BE2C (cell line): ENCODE data around the gene IL1RAP.

Experiments
- DNase-seq: peaks from one replicate; pipeline ENCODE4 v3.0.0-alpha.2; 2020
- H3K27me3 ChIP-seq: fragments of 250-450 bp; sonication (Bioruptor Pico); 2 replicates; pipeline ENCODE4 v1.5.1; 2020; ENCODE audit warnings: mild to moderate bottlenecking
- H3K36me3 ChIP-seq: fragments of 250-450 bp; sonication (Bioruptor Pico); 2 replicates; pipeline ENCODE4 v1.5.1; 2020; ENCODE audit warnings: mild to moderate bottlenecking
- H3K4me1 ChIP-seq: fragments of 250-450 bp; sonication (Bioruptor Pico); 2 replicates; pipeline ENCODE4 v1.5.1; 2020
- H3K4me3 ChIP-seq: 2 replicates; pipeline ENCODE4 v1.5.1; 2011; ENCODE audit warnings: low read depth, low read length
- H3K9me3 ChIP-seq: fragments of 250-450 bp; sonication (Bioruptor Pico); 2 replicates; pipeline ENCODE4 v1.5.1; 2020
- TF ChIP-seq, protein P1 (sequence below): IDR thresholded peaks from 2 replicates; pipeline ENCODE4 v1.5.1; 2012; ENCODE audit warnings: mild to moderate bottlenecking, low read depth, low read length

IL1RAP gene

DNA sequence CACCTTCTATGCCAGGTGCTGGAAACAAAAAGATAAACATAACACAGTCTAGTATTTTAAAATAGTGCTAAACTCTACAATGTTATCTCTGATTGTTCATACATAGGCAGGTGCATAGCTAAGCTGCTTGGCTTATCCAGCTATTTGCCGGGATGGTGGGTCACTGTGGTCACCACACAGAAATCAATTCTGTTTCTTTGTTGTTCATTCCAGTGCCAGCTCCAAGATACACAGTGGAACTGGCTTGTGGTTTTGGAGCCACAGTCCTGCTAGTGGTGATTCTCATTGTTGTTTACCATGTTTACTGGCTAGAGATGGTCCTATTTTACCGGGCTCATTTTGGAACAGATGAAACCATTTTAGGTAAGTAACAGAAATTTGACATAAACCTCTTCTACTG lies 130.2 kb downstream of the IL1RAP start:
- DNase-seq: no peak
- H3K36me3 ChIP-seq: no peaks in the 10 kb centered on the region
- TF ChIP-seq, protein P1, sequence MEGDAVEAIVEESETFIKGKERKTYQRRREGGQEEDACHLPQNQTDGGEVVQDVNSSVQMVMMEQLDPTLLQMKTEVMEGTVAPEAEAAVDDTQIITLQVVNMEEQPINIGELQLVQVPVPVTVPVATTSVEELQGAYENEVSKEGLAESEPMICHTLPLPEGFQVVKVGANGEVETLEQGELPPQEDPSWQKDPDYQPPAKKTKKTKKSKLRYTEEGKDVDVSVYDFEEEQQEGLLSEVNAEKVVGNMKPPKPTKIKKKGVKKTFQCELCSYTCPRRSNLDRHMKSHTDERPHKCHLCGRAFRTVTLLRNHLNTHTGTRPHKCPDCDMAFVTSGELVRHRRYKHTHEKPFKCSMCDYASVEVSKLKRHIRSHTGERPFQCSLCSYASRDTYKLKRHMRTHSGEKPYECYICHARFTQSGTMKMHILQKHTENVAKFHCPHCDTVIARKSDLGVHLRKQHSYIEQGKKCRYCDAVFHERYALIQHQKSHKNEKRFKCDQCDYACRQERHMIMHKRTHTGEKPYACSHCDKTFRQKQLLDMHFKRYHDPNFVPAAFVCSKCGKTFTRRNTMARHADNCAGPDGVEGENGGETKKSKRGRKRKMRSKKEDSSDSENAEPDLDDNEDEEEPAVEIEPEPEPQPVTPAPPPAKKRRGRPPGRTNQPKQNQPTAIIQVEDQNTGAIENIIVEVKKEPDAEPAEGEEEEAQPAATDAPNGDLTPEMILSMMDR: no peak

DNA sequence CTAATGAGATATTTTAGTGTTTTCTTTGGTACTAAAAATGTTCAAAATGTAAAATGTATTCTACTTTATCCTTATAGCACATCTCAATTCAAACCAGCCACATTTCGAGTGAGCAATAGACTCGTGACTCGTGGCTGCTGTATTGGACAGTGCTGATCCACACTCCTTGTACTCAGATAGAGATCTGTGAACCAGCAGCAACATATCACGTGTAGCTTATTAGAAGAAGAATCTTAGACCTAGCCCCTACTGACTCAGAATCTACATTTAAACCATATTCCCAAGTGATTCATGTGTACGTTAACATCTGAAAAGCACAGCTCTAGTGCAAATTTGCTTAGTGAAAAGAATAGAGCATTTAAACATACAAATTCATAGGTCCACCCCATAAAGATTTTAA lies 130.9 kb downstream of the IL1RAP start:
- no peak overlapping the region for H3K4me3 ChIP-seq
- H3K4me1 ChIP-seq: no peaks in the 10 kb centered on the region
- TF ChIP-seq, protein P1: no peak
- no peaks in the 10 kb centered on the region for H3K27me3 ChIP-seq
- no peak for DNase-seq
- H3K36me3 ChIP-seq: no peaks in the 10 kb centered on the region
- no peaks in the 10 kb centered on the region for H3K9me3 ChIP-seq

More for the DNA sequence above, 130.2 kb downstream of the IL1RAP start:
- no peaks in the 10 kb centered on the region for H3K4me1 ChIP-seq
- H3K4me3 ChIP-seq: no peak overlapping the region
- H3K9me3 ChIP-seq: no peaks in the 10 kb centered on the region
- H3K27me3 ChIP-seq: no peaks in the 10 kb centered on the region

DNA sequence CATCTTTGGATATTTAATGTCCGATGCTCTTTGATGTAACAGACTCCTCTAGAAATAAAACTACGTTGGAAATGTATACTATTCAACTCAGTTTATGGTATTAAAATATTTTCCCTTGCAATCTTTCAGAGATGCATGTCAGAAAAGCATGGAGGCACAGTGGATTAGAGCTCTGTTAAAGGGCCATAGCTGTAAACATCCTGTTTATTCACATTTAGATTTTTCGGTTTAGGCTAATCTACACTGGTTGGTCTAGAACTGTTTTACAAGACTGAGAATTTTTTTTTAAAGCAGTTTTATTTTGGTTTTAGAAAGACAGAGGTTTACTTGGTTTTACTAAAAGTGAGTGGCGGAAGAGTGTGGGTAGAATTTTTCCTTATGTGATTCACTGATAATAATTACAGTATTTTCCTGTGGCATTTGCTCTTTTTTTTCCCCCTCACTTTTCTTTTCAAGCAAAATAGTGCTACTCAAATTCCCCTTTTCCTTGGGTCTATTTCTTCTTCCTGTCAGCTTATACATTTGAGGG lies 132.1 kb downstream of the IL1RAP start:
- no peaks in the 10 kb centered on the region for H3K9me3 ChIP-seq
- no peaks in the 10 kb centered on the region for H3K4me1 ChIP-seq
- no peaks in the 10 kb centered on the region for H3K36me3 ChIP-seq
- TF ChIP-seq, protein P1: no peak
- no peak overlapping the region for H3K4me3 ChIP-seq
- DNase-seq: no peak
- no peaks in the 10 kb centered on the region for H3K27me3 ChIP-seq

DNA sequence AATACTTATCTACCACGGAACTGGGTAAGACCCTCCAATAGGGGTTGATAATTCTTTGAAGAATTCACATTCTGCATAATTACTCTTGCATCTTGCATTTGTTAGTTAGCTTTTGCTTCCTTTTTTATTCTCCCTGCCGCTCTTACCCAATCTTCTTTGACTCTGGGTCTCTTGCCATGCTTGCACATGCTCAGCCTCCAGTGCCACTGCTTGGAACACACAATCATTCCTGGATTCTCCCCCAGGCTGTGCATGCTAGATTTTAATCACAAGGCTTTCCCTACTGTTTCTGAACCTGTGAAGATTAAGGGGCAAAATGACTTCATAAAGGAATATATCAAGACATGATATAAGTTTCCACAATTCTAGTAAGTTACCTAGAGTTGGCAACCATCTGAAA lies 133.1 kb downstream of the IL1RAP start:
- Histone ChIP-seq H3K36me3 (no peaks in the 10 kb centered on the region), H3K4me1 (no peaks in the 10 kb centered on the region), H3K27me3 (no peaks in the 10 kb centered on the region), H3K9me3 (no peaks in the 10 kb centered on the region), H3K4me3 (no peak overlapping the region)
- TF ChIP-seq, protein P1: no peak
- DNase-seq: no peak

DNA sequence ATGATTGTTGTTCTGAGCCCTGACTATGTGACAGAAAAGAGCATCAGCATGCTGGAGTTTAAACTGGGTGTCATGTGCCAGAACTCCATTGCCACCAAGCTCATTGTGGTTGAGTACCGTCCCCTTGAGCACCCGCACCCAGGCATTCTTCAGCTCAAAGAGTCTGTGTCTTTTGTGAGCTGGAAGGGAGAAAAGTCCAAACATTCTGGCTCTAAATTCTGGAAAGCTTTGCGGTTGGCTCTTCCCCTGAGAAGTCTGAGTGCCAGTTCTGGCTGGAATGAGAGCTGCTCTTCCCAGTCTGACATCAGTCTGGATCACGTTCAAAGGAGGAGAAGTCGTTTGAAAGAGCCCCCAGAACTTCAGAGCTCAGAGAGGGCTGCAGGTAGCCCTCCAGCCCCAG lies 142.0 kb downstream of the IL1RAP start:
- no peak for DNase-seq
- Histone ChIP-seq H3K9me3 (no peaks in the 10 kb centered on the region), H3K27me3 (no peaks in the 10 kb centered on the region), H3K36me3 (no peaks in the 10 kb centered on the region), H3K4me3 (no peak overlapping the region), H3K4me1 (no peaks in the 10 kb centered on the region)
- TF ChIP-seq, protein P1: no peak

DNA sequence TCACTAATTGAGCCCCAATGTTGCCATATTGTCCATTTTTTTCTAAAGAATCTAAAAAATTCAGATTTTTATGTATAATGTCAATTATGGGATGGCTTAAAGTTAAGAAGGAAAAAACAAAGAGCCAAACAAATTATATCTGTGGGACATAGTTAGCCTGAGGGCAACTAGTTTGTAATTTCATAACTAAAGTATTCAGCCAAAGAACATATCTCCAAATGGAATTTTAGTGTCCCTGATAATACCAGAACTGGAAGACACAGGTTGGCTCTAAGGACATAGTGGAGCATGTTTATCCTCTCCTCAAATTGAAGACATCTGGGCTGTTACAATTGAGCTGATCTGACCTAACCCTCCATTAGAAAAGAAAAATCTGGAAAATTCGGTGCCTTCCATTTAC lies 144.2 kb downstream of the IL1RAP start:
- no peak for DNase-seq
- Histone ChIP-seq H3K4me3 (no peak overlapping the region), H3K9me3 (no peaks in the 10 kb centered on the region), H3K27me3 (no peaks in the 10 kb centered on the region), H3K4me1 (no peaks in the 10 kb centered on the region), H3K36me3 (no peaks in the 10 kb centered on the region)
- TF ChIP-seq, protein P1: no peak
